HG03064 (cell line): Measurements from ENCODE around the gene MAP4K4.
"Not testable (repeated sequence)": the region's sequence is repeated elsewhere in the genome, so short reads cannot be mapped to it uniquely, and the experiment has no call there.

Experiments used
- ATAC-seq: cut with Tn5 transposase; IDR thresholded peaks from one replicate; pipeline ENCODE4 v1.9.1; 2021; ENCODE audit warnings: low read depth; ENCODE audit not compliant: unreplicated experiment

Gene MAP4K4

DNA sequence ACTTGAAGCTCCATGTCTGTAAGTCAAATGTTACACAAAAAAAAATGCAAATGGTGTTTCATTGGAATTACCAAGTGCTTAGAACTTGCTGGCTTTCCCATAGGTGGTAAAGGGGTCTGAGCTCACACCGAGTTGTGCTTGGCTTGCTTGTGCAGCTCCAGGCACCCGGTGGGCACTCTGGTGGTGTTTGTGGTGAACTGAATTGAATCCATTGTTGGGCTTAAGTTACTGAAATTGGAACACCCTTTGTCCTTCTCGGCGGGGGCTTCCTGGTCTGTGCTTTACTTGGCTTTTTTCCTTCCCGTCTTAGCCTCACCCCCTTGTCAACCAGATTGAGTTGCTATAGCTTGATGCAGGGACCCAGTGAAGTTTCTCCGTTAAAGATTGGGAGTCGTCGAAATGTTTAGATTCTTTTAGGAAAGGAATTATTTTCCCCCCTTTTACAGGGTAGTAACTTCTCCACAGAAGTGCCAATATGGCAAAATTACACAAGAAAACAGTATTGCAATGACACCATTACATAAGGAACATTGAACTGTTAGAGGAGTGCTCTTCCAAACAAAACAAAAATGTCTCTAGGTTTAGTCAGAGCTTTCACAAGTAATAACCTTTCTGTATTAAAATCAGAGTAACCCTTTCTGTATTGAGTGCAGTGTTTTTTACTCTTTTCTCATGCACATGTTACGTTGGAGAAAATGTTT lies 196.3 kb downstream of the MAP4K4 start:
- no peak for ATAC-seq

DNA sequence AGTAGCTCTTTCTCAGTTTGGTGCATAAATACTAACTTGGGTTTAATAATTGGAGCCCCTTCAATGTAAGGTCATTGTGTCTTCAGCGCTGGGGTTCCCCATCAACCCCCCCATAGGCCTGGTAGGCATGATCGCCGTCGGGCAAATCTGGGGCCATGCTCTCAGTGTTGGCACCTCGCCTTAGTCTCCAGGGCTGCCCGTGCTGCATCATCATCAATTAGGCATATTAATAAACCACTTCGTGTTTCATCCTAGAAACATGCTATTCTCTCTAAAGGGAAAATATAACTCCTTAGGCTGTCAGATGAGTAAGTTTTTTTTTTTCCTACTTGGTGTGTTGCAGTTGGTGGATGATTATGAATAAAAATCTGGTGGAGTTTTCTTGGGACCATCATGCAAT lies 197.5 kb downstream of the MAP4K4 start:
- ATAC-seq: no peak

DNA sequence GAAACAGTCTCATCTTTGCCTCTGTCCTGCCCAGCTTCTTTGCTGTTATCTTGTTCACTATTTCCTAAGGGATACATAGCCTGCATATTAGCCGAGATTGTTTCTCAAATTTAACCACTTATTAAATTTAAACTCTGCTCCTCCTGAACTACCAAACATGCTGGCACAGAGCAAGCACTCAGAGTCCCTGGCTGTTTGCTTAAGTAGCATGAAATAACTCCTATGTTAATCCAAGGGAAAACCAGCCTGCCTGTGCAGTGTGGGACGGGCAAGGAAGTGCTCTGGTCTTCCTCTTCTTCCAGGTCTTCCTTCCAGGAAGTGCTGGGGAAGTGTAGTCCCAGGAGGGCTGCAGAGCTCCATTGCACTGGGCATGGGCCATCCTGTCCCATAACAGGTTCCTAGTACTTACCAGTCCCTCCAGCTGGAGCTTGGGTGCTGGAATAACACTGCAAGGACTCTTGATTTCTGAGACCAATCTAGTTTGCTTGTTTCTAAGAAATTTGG lies 198.4 kb downstream of the MAP4K4 start:
- ATAC-seq: no peak

DNA sequence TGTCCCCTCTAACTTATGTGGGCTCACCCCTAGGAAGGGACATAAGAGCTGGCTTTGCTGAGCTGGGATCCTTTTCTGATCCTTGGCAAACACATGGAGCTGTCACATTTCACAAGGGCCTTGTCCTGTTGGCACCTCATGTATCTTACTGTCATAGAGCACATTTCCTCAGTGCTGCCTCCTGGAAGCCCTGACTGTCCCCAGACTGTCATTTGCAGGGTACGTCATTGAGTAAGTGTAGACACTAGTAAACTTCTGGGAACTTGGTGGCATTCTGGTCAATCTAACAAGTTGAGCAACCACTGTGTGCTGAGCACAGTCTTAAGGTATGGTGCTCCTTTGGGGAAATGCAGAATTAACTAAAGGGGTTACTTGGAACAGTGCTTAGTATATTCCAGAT lies 199.8 kb downstream of the MAP4K4 start:
- ATAC-seq: no peak

DNA sequence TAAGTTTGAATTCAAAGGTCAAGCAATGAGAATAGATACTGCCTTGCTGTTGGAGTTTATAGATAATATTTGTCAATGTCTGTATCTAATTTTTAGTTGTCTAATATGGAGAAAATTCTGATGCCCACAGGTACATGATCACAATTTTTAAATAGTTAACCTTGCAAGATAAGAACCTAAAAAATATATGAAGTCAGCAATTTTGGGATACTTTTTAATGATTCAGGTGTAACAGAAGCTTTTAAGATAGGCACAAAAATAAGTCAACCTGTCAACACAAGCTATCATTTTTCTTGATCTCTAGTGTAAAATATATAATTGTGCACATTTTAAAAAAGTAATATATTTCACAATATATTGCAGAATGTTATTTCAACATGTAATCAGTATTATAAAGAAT lies 201.8 kb downstream of the MAP4K4 start:
- no peak for ATAC-seq

DNA sequence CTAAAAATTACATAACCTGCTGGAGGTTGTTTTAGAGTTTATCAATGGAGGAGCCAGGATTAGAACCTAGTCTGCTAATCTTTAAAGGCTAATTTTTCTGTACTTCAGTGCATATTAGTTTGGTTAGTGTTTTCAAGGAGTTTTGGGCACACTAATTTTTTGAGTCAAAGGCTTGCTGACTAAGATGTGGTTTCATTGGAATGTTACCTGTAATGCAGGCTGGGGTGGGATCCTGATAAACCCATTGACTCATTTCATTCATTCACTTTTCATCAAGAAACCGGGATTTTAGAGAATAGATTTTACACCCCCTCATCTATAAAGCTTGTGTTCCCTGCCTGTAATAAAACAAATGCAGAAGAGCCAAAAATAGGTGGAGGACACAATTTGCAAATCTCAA lies 202.4 kb downstream of the MAP4K4 start:
- no peak for ATAC-seq

DNA sequence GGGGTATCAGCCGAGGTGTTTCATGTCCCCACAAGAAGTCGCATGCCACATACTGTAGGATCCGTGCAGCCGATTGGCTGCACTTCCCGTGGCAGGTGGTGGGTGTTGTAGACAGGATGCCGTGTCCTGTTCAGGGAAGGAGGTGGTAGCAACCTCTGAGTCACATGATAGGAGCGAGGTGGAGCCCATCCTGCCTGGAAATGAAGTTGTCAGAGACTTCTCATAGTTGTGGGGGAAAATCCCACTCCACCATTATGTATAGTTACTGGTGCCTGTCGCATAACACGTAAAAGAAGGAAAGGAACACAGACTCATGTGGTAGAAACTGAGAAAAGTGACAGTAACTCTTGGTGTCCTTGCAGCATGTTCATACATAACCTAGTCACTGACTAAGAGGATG lies 202.9 kb downstream of the MAP4K4 start:
- ATAC-seq: no peak

DNA sequence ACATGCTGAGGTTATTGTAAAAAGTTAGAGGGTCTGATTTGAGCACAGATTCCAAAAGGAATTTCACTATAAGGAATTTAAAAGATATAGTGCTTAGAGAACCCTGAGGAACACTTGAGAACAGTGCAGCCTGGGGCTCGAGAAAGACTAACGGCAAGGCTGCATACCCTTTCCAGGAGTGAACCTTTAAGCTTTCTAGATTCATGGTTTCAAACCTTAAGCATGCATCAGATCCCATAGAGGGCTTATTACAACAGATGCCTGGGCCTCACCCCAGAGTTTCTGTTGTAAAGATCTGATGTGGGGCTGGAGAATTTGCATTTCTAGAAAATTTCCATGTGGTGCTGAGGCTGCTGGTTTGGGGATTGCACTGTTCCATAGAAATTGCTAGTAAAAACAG lies 203.7 kb downstream of the MAP4K4 start:
- ATAC-seq: no peak

DNA sequence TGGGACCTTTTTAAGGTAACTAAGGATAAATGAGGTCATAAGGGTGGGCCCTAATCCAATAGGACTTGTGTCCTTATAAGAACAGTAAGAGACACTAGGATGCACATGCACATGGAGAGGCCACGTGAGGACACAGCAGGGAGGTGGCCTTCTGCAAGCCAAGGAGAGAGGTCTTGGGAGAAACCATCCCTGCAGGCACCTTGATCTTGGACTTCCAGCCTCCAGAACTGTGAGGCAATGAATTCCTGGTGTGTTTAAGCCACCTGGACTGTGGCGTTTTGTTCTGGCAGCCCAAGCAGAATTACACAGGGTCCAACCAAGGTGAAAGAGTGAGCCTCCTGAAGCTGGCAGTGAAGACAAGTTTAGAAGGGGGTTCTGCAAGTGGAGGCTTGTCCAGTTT lies 204.7 kb downstream of the MAP4K4 start:
- ATAC-seq: no peak

DNA sequence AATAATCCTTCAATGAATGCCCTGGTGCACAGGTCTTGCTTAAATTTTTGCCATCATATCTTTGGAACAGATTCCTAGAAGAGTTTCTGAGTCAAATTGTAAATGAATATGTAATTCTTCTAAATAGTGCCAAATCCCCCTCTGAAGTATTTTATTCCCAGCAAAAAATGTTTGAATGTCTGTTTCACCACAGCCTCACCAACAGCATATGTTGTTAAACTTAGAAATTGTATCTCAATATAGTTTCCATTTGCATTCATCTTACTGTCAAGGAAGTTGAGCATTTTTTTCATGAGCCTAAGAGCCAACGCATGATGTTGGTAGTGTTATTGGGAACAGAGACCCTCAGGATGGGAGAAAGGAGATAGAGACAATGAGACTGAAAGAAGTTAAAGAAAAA lies 207.4 kb downstream of the MAP4K4 start:
- ATAC-seq: no peak

DNA sequence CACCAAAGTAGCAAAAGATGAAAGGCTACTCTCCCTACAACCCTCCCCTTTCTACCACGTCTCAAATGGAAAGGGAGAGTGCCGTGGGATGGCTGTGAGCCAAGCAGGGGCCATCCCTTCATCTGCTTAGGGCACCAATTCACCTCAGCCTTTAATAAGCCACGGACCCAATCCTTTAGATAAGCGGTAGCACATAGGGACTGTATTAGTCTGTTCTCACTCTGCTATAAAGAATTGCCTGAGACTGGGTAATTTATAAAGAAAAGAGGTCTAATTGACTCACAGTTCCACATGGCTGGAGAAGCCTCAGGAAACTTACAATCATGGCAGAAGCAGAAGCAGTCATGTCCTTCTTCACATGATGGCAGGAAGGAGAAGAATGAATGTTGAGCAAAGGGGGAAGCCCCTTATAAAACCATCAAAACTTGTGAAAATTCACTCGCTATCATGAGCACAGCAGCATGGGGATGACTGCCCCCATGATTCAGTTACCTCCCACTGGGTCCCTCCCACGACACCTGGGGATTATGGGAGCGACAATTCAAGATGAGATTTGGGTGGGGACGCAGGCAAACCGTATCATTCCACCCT lies 208.3 kb downstream of the MAP4K4 start:
- ATAC-seq: no peak

DNA sequence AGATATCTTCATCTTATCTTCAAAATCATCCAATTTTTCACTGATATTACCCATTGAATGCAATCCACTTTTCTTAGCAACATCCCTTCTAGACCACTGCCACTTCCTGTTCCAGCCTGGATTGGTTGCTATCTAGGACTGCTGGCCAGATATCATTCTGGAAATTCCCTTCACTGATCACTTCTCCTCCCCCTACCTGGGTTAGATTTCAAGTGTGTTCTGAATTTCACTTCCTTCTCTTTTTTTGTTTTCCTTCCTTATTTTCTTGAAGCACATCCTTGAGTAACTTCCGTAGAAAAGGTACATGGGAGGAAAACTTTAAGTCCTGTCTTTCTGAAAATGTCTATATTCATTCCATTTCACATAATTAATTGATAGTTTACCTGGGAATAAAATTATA lies 212.3 kb downstream of the MAP4K4 start:
- ATAC-seq: no peak

DNA sequence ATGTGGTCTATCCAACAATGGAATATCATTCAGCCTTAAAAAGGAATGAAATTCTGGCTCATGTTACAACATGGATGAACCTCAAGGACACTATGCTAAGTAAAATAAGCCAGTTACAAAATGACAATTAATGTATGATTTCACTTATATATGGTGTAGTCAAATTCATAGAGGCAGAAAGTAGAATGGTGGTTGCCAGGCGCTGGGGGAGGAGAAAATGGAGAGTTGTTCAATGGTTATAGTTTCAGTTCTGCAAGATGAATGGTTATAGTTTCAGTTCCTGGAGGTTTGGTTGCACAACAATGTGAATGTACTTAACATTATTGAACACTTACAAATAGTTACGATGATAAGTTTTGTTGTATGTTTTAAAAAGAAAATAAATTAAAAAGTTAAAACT lies 215.0 kb downstream of the MAP4K4 start:
- ATAC-seq: peak; percentile 78

DNA sequence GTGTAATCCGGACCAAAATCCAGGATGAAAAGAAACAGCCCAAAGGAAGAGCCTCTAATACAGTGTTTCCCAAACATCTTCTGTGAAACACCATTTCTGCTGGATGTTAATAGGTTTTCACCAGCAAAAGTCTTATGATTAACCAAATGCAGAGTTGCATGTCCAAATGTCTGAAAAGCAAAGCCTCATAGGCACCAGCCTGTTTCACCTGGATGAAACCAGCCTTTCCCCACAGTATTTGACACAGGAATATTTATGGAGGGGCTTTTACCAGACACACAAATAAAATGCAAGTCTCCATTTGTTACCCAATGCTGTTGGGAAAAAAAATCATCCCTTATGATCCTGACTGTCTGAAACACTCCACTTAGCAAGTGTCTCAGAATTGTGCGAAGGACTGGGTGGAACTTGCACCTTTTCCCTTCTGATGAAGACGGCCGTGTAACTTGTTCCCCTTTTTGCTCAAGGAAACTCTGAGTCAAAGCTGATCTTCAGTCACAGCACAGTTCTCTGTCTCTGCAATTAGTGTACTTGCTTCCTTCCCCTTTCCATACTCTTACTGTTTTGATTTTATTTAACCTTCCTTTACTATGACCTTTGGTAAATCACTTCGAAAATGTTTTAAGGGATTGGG lies 223.9 kb downstream of the MAP4K4 start:
- ATAC-seq: no peak

DNA sequence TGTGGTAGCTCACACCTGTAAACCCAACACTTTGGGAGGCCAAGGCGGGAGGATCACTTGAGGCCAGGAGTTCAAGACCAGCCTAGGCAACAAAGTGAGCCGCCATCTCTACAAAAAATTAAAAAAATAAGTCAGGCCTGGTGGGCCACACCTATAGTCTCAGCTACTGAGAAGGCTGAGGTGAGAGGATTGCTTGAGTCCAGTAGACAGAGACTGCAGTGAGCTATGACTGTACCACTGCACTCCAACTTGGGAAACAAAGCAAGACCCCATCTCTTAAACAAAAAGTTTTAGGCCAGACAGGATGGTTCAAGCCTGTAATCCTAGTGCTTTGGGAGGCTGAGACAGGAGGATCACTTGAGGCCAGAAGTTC lies 224.4 kb downstream of the MAP4K4 start:
- no peak for ATAC-seq

DNA sequence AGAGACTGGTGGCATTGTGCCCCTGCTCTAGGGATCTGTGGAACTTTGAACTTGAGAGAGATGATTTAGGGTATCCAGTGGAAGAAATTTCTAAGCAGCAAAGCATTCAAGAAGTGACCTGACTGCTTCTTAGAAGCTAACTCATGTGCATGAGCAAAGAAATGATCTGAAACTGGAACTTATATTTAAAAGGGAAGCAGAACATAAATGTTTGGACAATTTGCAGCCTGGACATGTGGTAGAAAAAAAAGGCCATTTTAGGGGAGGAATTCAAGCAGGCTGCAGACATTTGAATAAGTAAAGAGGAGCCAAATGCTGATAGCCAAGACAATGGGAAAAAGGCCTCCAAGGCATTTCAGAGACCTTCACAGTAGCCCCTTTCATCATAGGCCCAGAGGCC lies 226.8 kb downstream of the MAP4K4 start:
- ATAC-seq: not testable (repeated sequence)

DNA sequence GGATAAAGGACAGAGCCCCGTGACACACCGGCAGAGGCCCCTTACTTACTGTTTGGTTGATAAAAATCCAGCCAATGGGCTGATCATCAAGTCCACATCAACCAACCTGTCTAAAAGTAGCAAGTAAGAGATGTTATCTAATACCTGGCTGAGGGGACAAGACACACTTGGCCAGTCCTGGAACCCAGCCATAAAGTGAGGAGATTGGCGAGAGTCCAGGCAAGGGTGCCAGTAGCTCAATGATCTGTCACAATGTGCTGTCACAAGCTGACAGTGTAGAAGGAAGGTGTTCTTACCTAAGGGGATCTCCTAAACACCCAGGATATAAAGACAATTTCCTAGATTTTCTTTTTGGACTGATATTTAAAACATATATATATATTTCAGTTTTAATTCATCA lies 232.5 kb downstream of the MAP4K4 start:
- ATAC-seq: no peak

DNA sequence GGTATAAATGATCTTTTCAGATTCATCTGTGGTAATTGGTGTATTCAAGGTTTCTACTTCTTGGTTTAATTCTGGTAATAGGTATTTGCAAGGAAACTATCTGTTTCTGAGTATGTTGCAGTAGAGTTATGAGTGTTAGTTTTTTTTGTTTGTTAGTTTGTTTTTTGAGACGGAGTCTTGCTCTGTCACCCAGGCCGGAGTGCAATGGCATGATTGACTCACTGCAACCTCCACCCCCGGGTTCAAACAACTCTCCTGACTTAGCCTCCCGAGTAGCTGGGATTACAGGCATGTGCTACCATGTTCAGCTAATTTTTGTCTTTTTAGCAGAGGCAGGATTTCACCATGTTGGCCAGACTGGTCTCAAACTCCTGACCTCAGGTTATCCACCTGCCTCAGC lies 233.3 kb downstream of the MAP4K4 start:
- ATAC-seq: no peak

DNA sequence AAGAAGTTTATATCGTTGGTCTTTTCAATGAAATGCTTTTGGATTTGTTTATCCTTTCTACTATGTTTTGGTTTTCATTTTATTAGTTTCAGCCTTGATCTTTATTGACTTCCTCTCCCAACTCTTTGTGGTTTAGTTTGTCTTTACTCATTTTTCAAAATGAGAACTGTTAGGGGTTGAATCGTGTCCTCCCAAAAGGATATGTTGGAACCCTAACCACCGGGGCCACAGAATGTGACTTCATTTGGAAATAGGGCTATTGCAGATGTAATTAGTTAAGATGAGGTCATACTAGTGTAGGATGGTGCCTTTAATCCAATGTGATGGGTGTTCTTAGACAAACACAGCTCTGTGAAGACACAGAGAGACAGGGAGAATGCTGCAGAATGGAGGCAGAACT lies 233.9 kb downstream of the MAP4K4 start:
- no peak for ATAC-seq

DNA sequence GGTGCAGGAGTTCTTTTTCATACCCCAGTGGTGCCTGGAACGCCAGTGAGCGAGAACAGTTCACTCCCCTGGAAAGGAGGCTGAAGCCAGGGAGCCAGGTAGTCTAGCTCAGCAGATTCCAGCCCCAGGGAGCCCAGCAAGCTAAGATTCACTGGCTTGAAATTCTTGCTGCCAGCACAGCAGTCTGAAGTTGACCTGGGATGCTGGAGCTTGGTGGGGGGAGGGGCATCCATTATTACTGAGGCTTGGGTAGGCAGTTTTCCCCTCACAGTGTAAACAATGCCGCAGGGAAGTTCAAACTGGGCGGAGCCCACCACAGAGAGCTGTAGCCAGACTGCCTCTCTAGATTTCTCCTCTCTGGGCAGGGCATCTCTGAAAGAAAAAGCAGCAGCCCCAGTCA lies 238.3 kb downstream of the MAP4K4 start:
- not testable (repeated sequence) for ATAC-seq

DNA sequence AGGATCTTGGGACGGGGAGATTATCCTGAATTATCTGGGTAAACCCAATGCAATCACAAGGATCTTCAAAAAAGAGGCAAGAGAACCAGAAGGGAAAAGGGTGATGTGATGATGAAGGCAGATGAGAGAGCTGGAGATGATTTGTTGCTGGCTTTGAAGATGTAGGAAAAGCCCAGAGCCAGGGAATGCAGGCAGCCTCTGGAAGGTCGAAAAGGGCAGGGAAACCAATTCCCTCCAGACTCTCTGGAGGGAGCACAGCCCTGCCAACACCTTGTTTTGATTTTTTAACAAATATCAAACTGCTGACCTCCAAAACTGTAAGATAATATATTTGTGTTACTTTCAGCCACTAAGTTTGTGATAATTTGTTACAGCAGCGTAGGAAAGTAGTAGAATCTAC lies 245.3 kb downstream of the MAP4K4 start:
- ATAC-seq: no peak
